ENCODE measurements around the gene TMEM52.
A peak's percentile ranks its signal among the peaks of the same experiment; 100 is the strongest.
"Not testable (repeated sequence)": the region's sequence is repeated elsewhere in the genome, so short reads cannot be mapped to it uniquely, and the experiment has no call there.

TMEM52 gene

GRCh38 chr1:1893291-1893985 is 25.6 kb downstream of the TMEM52 start:
- H3K36me3 Mint-ChIP-seq (ENCODE audit: low read depth): peaks cover 10% of the 10 kb centered on the region
- intact Hi-C loops (cut with micrococcal nuclease): no loop called here
- H3K4me3 Mint-ChIP-seq: no peak overlapping the region
- peaks cover 41% of the 10 kb centered on the region for H3K27me3 Mint-ChIP-seq
- no peaks in the 10 kb centered on the region for H3K9me3 Mint-ChIP-seq
- peaks cover 34% of the 10 kb centered on the region for H3K4me1 Mint-ChIP-seq (ENCODE audit: low read depth)
- H3K27ac Mint-ChIP-seq: no peak overlapping the region

- Mint-ChIP-seq H3K4me3 (peak overlapping the region; percentile 76), H3K36me3 (ENCODE audit: low read depth) (peaks cover 16% of the 10 kb centered on the region), H3K27ac (peak overlapping the region; percentile 83), H3K4me1 (ENCODE audit: low read depth) (peaks cover 41% of the 10 kb centered on the region), H3K9me3 (no peaks in the 10 kb centered on the region), H3K27me3 (peaks cover 41% of the 10 kb centered on the region)
- intact Hi-C loops (cut with micrococcal nuclease): no loop called here
Measured at GRCh38 chr1:1892763-1893120, 26.3 kb downstream of the TMEM52 start.

DNA sequence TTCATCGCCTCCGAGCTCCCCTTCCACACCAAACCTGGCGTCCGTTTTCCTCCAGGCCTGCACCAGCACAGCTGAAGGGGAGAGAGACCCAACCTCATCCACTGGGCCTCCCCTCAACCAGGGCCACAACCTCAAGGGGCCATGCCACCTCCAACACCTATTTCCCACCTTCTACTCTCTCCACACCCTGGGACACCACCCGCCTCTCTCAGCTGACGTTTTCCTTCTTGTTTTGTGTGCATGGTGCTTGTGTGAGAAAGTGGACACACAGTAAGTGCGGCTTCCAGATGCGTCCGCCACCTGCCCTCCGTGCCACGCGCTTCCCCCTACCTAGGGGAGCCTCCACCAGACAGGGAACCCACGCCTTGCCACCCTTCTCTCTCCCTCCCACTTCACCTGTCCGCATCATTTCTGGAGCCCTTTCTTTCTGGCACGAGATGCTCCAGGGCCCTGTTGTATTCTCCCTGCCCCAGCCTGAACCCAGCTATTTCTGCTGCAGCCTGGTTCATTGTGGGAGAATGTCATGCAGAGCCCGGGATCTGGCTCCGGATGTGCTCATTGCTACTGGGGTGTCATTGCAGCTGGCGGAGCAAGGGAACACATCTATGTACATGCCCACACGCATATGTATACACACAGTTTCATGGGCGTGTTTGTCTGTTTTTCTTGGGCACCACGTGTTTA is 26.9 kb downstream of the TMEM52 start:
- Mint-ChIP-seq H3K27me3 (peaks cover 39% of the 10 kb centered on the region), H3K27ac (peak overlapping the region; percentile 83), H3K4me3 (peak overlapping the region; percentile 76), H3K36me3 (ENCODE audit: low read depth) (peaks cover 16% of the 10 kb centered on the region), H3K4me1 (ENCODE audit: low read depth) (peaks cover 46% of the 10 kb centered on the region), H3K9me3 (no peaks in the 10 kb centered on the region)
- intact Hi-C loops (cut with micrococcal nuclease): no loop called here

GRCh38 chr1:1891349-1892078 is 27.6 kb downstream of the TMEM52 start:
- Mint-ChIP-seq H3K4me1 (ENCODE audit: low read depth) (peaks cover 53% of the 10 kb centered on the region), H3K36me3 (ENCODE audit: low read depth) (peaks cover 16% of the 10 kb centered on the region), H3K4me3 (peak overlapping the region; percentile 83), H3K27ac (peak overlapping the region; percentile 83), H3K9me3 (no peaks in the 10 kb centered on the region), H3K27me3 (peaks cover 32% of the 10 kb centered on the region)
- intact Hi-C loops (cut with micrococcal nuclease): no loop called here

- peaks cover 58% of the 10 kb centered on the region for H3K4me1 Mint-ChIP-seq (ENCODE audit: low read depth)
- intact Hi-C loops (cut with micrococcal nuclease): no loop called here
Measured at GRCh38 chr1:1890506-1891348, 28.4 kb downstream of the TMEM52 start, which contains the start of gene GNB1. GNB1 (minus strand) TSS chr1:1891087; CDS start chr1:1825453, 65,634 bp downstream.

GRCh38 chr1:1889847-1890505 is 29.1 kb downstream of the TMEM52 start:
- Mint-ChIP-seq H3K36me3 (ENCODE audit: low read depth) (peaks cover 17% of the 10 kb centered on the region), H3K4me1 (ENCODE audit: low read depth) (peaks cover 55% of the 10 kb centered on the region), H3K27ac (peak overlapping the region; percentile 81), H3K4me3 (peak overlapping the region; percentile 78), H3K9me3 (no peaks in the 10 kb centered on the region), H3K27me3 (peaks cover 17% of the 10 kb centered on the region)
- intact Hi-C loops (cut with micrococcal nuclease): loop anchor here (5.0 kb wide), 2 partner anchors 38 to 108 kb away; no protein-coding TSS in a partner anchor

More at GRCh38 chr1:1890506-1891348, 28.4 kb downstream of the TMEM52 start, which contains the start of gene GNB1:
- Mint-ChIP-seq H3K9me3 (no peaks in the 10 kb centered on the region), H3K27me3 (peaks cover 24% of the 10 kb centered on the region), H3K27ac (peak within 1 kb of the TSS; percentile 83), H3K4me3 (peak within 1 kb of the TSS; percentile 83), H3K36me3 (ENCODE audit: low read depth) (peaks cover 16% of the 10 kb centered on the region)

DNA sequence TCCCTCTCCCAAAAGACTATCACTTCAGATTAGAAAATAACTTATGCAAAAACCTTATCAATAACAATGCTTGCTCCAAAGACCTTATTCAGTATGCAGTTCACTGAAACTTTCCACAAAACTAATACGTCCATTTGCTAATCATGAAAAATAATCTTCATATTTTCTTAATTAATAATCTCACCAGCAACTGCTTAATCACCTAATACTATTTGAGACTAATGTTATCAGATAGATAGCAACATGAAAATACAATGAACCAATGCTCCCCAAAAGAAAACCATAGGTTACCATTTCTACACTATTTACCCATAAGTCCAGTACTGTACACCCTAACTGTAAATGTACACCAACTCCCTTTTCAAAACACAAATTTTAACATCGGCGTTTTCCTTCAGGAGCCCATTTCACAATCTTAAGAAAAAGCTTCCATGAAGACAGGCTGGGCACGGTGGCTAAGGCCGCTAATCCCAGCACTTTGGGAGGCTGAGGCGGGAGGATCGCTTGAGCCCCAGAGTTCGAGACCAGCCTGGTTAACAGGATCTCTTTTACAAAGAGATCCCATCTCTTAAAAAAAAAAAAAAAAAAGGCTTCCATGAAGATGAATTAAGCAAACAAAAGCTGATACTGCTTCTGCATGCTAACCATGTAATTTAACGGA is 29.9 kb downstream of the TMEM52 start:
- Mint-ChIP-seq H3K27ac (peak overlapping the region; percentile 81), H3K27me3 (peaks cover 9% of the 10 kb centered on the region), H3K4me3 (peak overlapping the region; percentile 78), H3K36me3 (ENCODE audit: low read depth) (peaks cover 25% of the 10 kb centered on the region), H3K4me1 (ENCODE audit: low read depth) (peaks cover 52% of the 10 kb centered on the region), H3K9me3 (no peaks in the 10 kb centered on the region)
- intact Hi-C loops (cut with micrococcal nuclease): loop anchor here (5.0 kb wide), 2 partner anchors 37 to 107 kb away; no protein-coding TSS in a partner anchor

DNA sequence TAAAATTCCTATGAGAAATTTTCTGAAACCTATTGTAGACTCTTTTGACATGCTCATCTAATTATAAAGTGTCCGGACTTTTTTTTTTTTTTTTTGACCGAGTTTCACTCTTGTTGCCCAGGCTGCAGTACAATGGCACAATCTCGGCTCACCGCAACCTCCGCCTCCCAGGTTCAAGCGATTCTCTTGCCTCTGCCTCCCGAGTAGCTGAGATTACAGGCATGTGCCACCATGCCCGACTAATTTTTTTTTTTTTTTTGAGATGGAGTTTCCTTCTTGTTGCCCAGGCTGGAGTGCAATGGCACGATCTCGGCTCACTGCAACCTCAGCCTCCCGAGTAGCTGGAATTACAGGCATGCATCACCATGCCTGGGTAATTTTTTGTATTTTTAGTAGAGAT is 35.2 kb downstream of the TMEM52 start:
- H3K4me3 Mint-ChIP-seq, H3K9me3 Mint-ChIP-seq: not testable (repeated sequence)
- H3K36me3 Mint-ChIP-seq (ENCODE audit: low read depth): peaks cover 60% of the 10 kb centered on the region

DNA sequence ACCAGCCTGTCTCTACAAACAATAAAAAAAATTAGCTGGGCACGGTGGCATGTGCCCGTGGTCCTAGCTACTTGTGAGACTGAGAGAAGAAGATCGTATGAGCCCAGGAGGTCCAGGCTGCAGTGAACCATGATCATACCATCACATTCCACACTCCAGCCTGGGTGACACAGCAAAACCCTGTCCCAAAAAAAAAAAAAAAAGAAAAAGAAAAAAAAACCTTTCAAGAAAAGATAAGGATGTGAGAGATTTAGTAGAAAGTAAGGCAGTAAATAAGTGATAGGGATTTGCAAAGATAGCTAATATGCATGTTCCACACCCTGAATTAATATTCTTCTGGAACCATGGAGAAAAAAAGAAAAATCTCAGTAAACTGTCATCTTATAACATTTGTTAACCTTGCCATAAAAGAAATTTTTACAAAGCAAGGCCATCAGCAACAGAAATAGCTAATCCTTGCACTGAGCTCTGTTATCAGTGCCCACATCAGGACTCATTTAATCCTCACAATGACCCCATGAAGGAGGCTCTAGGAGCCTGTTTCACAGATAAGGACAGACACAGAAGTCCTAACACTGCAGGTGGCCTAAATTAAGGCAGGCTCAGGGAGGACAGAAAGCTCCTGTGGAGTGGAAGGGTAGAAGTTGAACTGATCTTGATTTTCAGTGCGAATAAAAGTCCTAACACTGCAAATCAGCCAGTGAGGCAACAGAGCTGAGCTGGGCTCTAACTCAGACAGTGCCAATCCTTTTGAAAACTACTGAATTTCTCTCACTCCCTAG is 35.8 kb downstream of the TMEM52 start:
- H3K27me3 Mint-ChIP-seq: no peaks in the 10 kb centered on the region
- peak overlapping the region; percentile 19 for H3K27ac Mint-ChIP-seq
- peaks cover 73% of the 10 kb centered on the region for H3K4me1 Mint-ChIP-seq (ENCODE audit: low read depth)
- no peak overlapping the region for H3K4me3 Mint-ChIP-seq
- intact Hi-C loops (cut with micrococcal nuclease): no loop called here
- peaks cover 60% of the 10 kb centered on the region for H3K36me3 Mint-ChIP-seq (ENCODE audit: low read depth)
- no peaks in the 10 kb centered on the region for H3K9me3 Mint-ChIP-seq

More for the DNA sequence above, 35.2 kb downstream of the TMEM52 start:
- intact Hi-C loops (cut with micrococcal nuclease); H3K27ac Mint-ChIP-seq; H3K27me3 Mint-ChIP-seq: not testable (repeated sequence)
- peaks cover 73% of the 10 kb centered on the region for H3K4me1 Mint-ChIP-seq (ENCODE audit: low read depth)

- peaks cover 64% of the 10 kb centered on the region for H3K36me3 Mint-ChIP-seq (ENCODE audit: low read depth)
- peaks cover 67% of the 10 kb centered on the region for H3K4me1 Mint-ChIP-seq (ENCODE audit: low read depth)
- no peaks in the 10 kb centered on the region for H3K27me3 Mint-ChIP-seq
- H3K9me3 Mint-ChIP-seq: no peaks in the 10 kb centered on the region
- intact Hi-C loops (cut with micrococcal nuclease): no loop called here
- peak overlapping the region; percentile 19 for H3K27ac Mint-ChIP-seq
- no peak overlapping the region for H3K4me3 Mint-ChIP-seq
Measured at GRCh38 chr1:1881727-1882126, 37.4 kb downstream of the TMEM52 start.

DNA sequence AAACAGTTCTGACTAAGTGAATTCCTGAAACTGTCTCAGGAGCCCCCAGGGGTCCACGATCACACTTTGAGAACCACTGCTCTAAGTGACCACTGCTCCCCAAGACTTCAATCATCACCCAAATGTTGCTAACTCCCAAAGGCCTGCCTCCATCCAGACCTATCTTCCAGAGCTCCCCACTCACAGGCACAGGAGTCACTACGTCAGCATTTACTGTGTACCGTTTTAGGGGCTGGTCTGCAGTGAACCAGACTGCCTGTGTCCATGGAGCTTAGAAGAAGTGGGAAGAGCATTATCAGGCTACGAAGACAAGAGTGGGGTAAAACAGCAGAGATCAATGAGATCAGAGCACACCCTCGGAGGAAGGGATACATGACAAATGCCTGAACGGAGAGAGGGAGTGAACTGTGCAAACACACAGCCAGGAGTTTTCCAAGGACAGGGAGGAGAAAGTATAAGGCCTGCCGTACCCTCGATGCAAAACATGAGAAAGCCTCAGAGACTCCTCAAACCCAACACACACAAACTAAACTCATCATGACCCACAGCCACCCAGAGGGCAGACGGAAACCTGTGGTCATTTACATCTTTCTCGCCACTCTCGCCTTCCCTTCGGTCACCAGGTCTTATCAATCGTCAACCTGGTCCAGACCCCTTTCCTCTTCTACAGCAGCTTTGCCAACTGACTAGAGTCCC is 38.3 kb downstream of the TMEM52 start:
- peaks cover 69% of the 10 kb centered on the region for H3K4me1 Mint-ChIP-seq (ENCODE audit: low read depth)

More for the DNA sequence above, 38.3 kb downstream of the TMEM52 start:
- Mint-ChIP-seq H3K27ac (peak overlapping the region; percentile 0), H3K27me3 (no peaks in the 10 kb centered on the region), H3K4me3 (no peak overlapping the region), H3K9me3 (no peaks in the 10 kb centered on the region), H3K36me3 (ENCODE audit: low read depth) (peaks cover 73% of the 10 kb centered on the region)
- intact Hi-C loops (cut with micrococcal nuclease): no loop called here
